ENCODE results near the gene NPAS3. TPM values are rescaled to one million over a fixed set of nuclear protein-coding genes. Genes with fewer than 3 reads are reported as not detected.

NPAS3 gene
- total RNA-seq, 1 donor from 2014 or later = 1.6 TPM

DNA sequence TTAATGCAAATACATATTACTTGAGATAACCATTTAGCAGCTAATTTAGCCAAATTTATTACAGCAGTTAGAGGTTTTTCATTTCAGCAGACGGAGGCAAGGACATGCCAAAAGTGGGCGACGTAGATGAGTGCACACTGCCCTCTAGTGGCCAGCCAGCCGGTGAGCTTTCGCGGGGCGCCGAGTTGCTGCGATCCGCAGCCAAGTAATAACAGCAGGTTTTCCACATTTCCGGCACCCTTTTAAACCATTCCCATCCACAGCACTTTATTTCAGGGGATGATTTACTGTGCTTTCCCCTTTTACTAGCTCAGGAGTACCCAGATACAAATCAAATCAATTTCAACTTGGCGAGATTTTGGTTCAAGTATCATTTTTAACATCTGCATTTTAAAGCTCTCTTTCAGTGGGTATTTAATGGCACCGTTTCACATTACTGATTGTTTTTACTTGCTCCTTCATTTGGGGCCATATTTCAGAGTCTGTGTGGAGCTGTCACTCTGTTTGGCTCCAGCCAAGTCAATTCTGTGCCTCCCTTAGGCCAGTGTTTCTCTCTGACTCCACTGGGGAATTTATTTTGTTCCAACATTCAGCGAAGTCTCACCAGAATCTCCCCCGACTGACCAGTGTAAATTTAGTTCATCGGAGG, 854.2 kb downstream of the NPAS3 start:
- Mint-ChIP-seq H3K27ac (ENCODE audit: unreplicated experiment) (no peak overlapping the region), H3K9me3 (ENCODE audit: unreplicated experiment) (no peaks in the 10 kb centered on the region), H3K4me3 (ENCODE audit: unreplicated experiment) (no peak overlapping the region), H3K36me3 (ENCODE audit: low read depth, unreplicated experiment) (no peaks in the 10 kb centered on the region), H3K27me3 (ENCODE audit: unreplicated experiment) (peaks cover 2% of the 10 kb centered on the region), H3K4me1 (ENCODE audit: unreplicated experiment) (peaks cover 18% of the 10 kb centered on the region)
- TF ChIP-seq, protein P1, sequence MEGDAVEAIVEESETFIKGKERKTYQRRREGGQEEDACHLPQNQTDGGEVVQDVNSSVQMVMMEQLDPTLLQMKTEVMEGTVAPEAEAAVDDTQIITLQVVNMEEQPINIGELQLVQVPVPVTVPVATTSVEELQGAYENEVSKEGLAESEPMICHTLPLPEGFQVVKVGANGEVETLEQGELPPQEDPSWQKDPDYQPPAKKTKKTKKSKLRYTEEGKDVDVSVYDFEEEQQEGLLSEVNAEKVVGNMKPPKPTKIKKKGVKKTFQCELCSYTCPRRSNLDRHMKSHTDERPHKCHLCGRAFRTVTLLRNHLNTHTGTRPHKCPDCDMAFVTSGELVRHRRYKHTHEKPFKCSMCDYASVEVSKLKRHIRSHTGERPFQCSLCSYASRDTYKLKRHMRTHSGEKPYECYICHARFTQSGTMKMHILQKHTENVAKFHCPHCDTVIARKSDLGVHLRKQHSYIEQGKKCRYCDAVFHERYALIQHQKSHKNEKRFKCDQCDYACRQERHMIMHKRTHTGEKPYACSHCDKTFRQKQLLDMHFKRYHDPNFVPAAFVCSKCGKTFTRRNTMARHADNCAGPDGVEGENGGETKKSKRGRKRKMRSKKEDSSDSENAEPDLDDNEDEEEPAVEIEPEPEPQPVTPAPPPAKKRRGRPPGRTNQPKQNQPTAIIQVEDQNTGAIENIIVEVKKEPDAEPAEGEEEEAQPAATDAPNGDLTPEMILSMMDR (IDR thresholded peaks at IDR 0.05; ENCODE audit: unreplicated experiment) = peak; percentile 95
- DNase-seq (ENCODE audit: low spot score) = peak; percentile 88

DNA sequence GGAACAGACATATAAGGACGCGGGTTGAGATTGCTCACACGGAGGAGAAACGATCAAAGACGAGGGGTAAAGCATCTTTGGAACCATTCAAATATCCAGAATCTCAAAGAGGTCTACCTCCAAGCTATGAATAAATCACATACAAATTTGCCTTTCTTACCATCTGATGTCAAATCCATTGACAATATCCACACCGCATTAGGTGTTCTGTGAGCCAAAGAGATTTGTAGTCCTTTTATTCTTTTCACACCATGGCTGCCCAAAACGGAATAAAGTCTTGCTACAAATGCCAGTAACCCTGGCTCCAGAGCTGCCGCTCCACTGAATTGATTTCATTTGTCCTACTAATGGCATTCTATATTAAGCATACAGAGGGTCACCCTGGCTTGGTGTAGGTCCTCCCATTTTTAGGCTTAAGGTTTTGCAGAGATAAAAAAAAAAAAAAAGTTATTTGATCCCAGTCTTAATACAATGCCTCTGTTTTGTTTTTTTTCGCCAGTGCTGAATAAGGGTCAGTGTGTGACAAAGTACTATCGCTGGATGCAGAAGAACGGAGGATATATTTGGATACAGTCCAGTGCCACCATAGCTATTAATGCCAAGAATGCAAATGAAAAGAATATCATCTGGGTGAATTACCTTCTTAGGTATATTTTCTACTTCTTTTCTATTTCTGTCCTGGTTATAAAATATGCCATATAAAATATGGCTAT, 854.9 kb downstream of the NPAS3 start:
- Mint-ChIP-seq H3K27ac (ENCODE audit: unreplicated experiment) (no peak overlapping the region), H3K4me1 (ENCODE audit: unreplicated experiment) (peaks cover 15% of the 10 kb centered on the region), H3K9me3 (ENCODE audit: unreplicated experiment) (no peaks in the 10 kb centered on the region), H3K27me3 (ENCODE audit: unreplicated experiment) (peaks cover 2% of the 10 kb centered on the region), H3K36me3 (ENCODE audit: low read depth, unreplicated experiment) (no peaks in the 10 kb centered on the region), H3K4me3 (ENCODE audit: unreplicated experiment) (no peak overlapping the region)
- DNase-seq (ENCODE audit: low spot score) = no peak
- TF ChIP-seq, protein P1 (IDR thresholded peaks at IDR 0.05; ENCODE audit: unreplicated experiment) = no peak

GRCh38 chr14:33794791-33795305, 856.2 kb downstream of the NPAS3 start:
- Mint-ChIP-seq H3K4me1 (ENCODE audit: unreplicated experiment) (peaks cover 13% of the 10 kb centered on the region), H3K27me3 (ENCODE audit: unreplicated experiment) (peaks cover 2% of the 10 kb centered on the region), H3K4me3 (ENCODE audit: unreplicated experiment) (no peak overlapping the region), H3K36me3 (ENCODE audit: low read depth, unreplicated experiment) (no peaks in the 10 kb centered on the region), H3K27ac (ENCODE audit: unreplicated experiment) (no peak overlapping the region), H3K9me3 (ENCODE audit: unreplicated experiment) (no peaks in the 10 kb centered on the region)
- TF ChIP-seq, protein P1 (IDR thresholded peaks at IDR 0.05; ENCODE audit: unreplicated experiment) = no peak
- no peak for DNase-seq (ENCODE audit: low spot score)

DNA sequence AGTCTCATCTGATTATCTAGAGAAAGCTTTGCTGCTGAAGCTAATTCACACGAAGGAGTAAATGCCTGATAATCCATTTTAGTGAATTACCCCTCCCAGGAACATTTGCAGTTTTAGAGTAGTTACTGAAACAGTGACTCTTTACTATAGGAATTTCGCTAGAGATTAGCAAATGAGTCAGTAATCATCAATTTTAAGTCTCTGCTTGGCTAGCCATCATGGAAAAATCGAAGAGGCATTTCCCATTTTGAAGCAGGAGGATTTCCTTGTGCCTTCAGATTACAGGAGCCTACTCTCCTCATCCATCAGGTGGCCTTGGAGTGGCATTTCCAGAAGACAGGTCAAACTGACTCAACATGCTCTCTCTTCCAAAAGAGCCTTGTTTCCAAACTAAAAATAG, 857.7 kb downstream of the NPAS3 start:
- TF ChIP-seq, protein P1 (IDR thresholded peaks at IDR 0.05; ENCODE audit: unreplicated experiment) = no peak
- Mint-ChIP-seq H3K27me3 (ENCODE audit: unreplicated experiment) (peaks cover 2% of the 10 kb centered on the region), H3K9me3 (ENCODE audit: unreplicated experiment) (no peaks in the 10 kb centered on the region), H3K4me3 (ENCODE audit: unreplicated experiment) (no peak overlapping the region), H3K36me3 (ENCODE audit: low read depth, unreplicated experiment) (peaks cover 4% of the 10 kb centered on the region), H3K27ac (ENCODE audit: unreplicated experiment) (no peak overlapping the region), H3K4me1 (ENCODE audit: unreplicated experiment) (peaks cover 10% of the 10 kb centered on the region)
- DNase-seq (ENCODE audit: low spot score) = no peak
